WI38 (cell line): ENCODE results near the gene UVRAG.

Experiments
- H3K4me3 ChIP-seq: 2 replicates; pipeline ENCODE4 v1.5.1; 2011; ENCODE audit warnings: low read depth, mild to moderate bottlenecking, control low read depth, low read length
- CTCF ChIP-seq: IDR thresholded peaks from 2 replicates; pipeline ENCODE4 v1.5.1; 2012; ENCODE audit warnings: low read depth, mild to moderate bottlenecking, control low read depth, low read length

Gene UVRAG

GRCh38 chr11:75793966-75794365, 21.0 kb upstream of the UVRAG start:
- H3K4me3 ChIP-seq: no peak overlapping the region
- TF ChIP-seq CTCF: no peak

GRCh38 chr11:75795276-75796090, 19.5 kb upstream of the UVRAG start:
- no peak overlapping the region for H3K4me3 ChIP-seq
- no peak for TF ChIP-seq CTCF

- no peak for TF ChIP-seq CTCF
Observed at GRCh38 chr11:75796091-75796435, 18.9 kb upstream of the UVRAG start.

GRCh38 chr11:75797116-75797515, 17.9 kb upstream of the UVRAG start:
- TF ChIP-seq CTCF: no peak
- H3K4me3 ChIP-seq: no peak overlapping the region

More at GRCh38 chr11:75796091-75796435, 18.9 kb upstream of the UVRAG start:
- H3K4me3 ChIP-seq: no peak overlapping the region

- no peak overlapping the region for H3K4me3 ChIP-seq
- no peak for TF ChIP-seq CTCF
Observed at GRCh38 chr11:75797792-75798191, 17.2 kb upstream of the UVRAG start.

GRCh38 chr11:75800136-75800675, 14.8 kb upstream of the UVRAG start:
- TF ChIP-seq CTCF: no peak
- H3K4me3 ChIP-seq: no peak overlapping the region

GRCh38 chr11:75800728-75801361, 14.2 kb upstream of the UVRAG start:
- TF ChIP-seq CTCF: no peak
- no peak overlapping the region for H3K4me3 ChIP-seq
